Muscle layer of colon (tissue), 2 donors: ENCODE results near the gene TMEM150A.
"Not testable (repeated sequence)": the region's sequence is repeated elsewhere in the genome, so short reads cannot be mapped to it uniquely, and the experiment has no call there.

ENCODE experiments used
- H3K27ac ChIP-seq: one replicate; pipeline ENCODE4 v1.7.0; 2013; ENCODE audit warnings: low read depth, mild to moderate bottlenecking, low read length, moderate library complexity
- H3K27me3 ChIP-seq, 2 donors: one replicate each; pipeline ENCODE4 v1.7.0; 2013; ENCODE audit warnings: low read length in 2 of 2, mild to moderate bottlenecking in 2 of 2; ENCODE audit not compliant: insufficient read depth in 2 of 2, control insufficient read depth in 1 of 2
- H3K36me3 ChIP-seq: one replicate; pipeline ENCODE4 v1.7.0; 2013; ENCODE audit warnings: mild to moderate bottlenecking, low read length; ENCODE audit not compliant: insufficient read depth
- H3K4me1 ChIP-seq: one replicate; pipeline ENCODE4 v1.7.0; 2013; ENCODE audit warnings: mild to moderate bottlenecking, low read length; ENCODE audit not compliant: insufficient read depth
- H3K4me3 ChIP-seq, 2 donors: one replicate each; pipeline ENCODE4 v1.7.0; 2013; ENCODE audit warnings: low read length in 2 of 2, low read depth in 1 of 2, mild to moderate bottlenecking in 1 of 2, moderate library complexity in 1 of 2
- H3K9ac ChIP-seq: one replicate; pipeline ENCODE4 v1.7.0; 2013; ENCODE audit warnings: low read length
- H3K9me3 ChIP-seq: one replicate; pipeline ENCODE4 v1.7.0; 2013; ENCODE audit warnings: mild to moderate bottlenecking, low read length
- donor health status: abdominal sarcoma.
- donor health status: Adenocarcinoma of cecum.

The TMEM150A gene

GRCh38 chr2:85579266-85579935 is 23.1 kb downstream of the TMEM150A start:
- Histone ChIP-seq H3K4me1 (peaks cover 4% of the 10 kb centered on the region), H3K9ac (no peak overlapping the region), H3K9me3 (no peaks in the 10 kb centered on the region), H3K36me3 (no peaks in the 10 kb centered on the region), H3K4me3 (no peak overlapping the region), H3K27me3 (no peaks in the 10 kb centered on the region), H3K27ac (no peak overlapping the region)

GRCh38 chr2:85578243-85579180 is 24.0 kb downstream of the TMEM150A start:
- H3K9me3 ChIP-seq: no peaks in the 10 kb centered on the region
- H3K9ac ChIP-seq: no peak overlapping the region
- no peak overlapping the region for H3K27ac ChIP-seq
- H3K4me1 ChIP-seq: no peaks in the 10 kb centered on the region
- H3K4me3 ChIP-seq: peak overlapping the region in 1 of 2 donors; percentile 14
- H3K36me3 ChIP-seq: no peaks in the 10 kb centered on the region
- H3K27me3 ChIP-seq: no peaks in the 10 kb centered on the region

GRCh38 chr2:85577386-85578242 is 24.9 kb downstream of the TMEM150A start, which contains the start of gene VAMP8:
TSS of gene VAMP8 (plus strand) at chr2:85577586. CDS start at chr2:85577647, 61 bp downstream.
- no peaks in the 10 kb centered on the region for H3K9me3 ChIP-seq
- peak within 1 kb of the TSS; percentile 32 for H3K27ac ChIP-seq
- H3K4me1 ChIP-seq: no peaks in the 10 kb centered on the region
- peak within 1 kb of the TSS; percentile 4 to 14 for H3K4me3 ChIP-seq
- H3K36me3 ChIP-seq: no peaks in the 10 kb centered on the region
- H3K27me3 ChIP-seq: no peaks in the 10 kb centered on the region
- H3K9ac ChIP-seq: no peak within 1 kb of the TSS

GRCh38 chr2:85577063-85577385 is 25.5 kb downstream of the TMEM150A start:
- H3K4me3 ChIP-seq: no peak overlapping the region
- H3K4me1 ChIP-seq: no peaks in the 10 kb centered on the region
- no peak overlapping the region for H3K27ac ChIP-seq
- no peak overlapping the region for H3K9ac ChIP-seq
- no peaks in the 10 kb centered on the region for H3K36me3 ChIP-seq
- H3K9me3 ChIP-seq: no peaks in the 10 kb centered on the region
- H3K27me3 ChIP-seq: no peaks in the 10 kb centered on the region

- Histone ChIP-seq H3K9ac (no peak overlapping the region), H3K9me3 (no peaks in the 10 kb centered on the region), H3K4me3 (no peak overlapping the region), H3K36me3 (no peaks in the 10 kb centered on the region), H3K4me1 (no peaks in the 10 kb centered on the region), H3K27me3 (no peaks in the 10 kb centered on the region), H3K27ac (no peak overlapping the region)
Observed at GRCh38 chr2:85575739-85576138, 26.8 kb downstream of the TMEM150A start.

GRCh38 chr2:85566265-85566664 is 36.2 kb downstream of the TMEM150A start:
- H3K4me1 ChIP-seq: no peaks in the 10 kb centered on the region
- H3K9ac ChIP-seq: no peak overlapping the region
- H3K36me3 ChIP-seq: no peaks in the 10 kb centered on the region
- H3K4me3 ChIP-seq: no peak overlapping the region
- H3K27ac ChIP-seq: no peak overlapping the region
- H3K9me3 ChIP-seq: no peaks in the 10 kb centered on the region
- no peaks in the 10 kb centered on the region for H3K27me3 ChIP-seq

GRCh38 chr2:85564144-85564563 is 38.3 kb downstream of the TMEM150A start:
- H3K36me3 ChIP-seq: peaks cover under 1% of the 10 kb centered on the region
- no peaks in the 10 kb centered on the region for H3K9me3 ChIP-seq
- H3K9ac ChIP-seq: no peak overlapping the region
- H3K27ac ChIP-seq: no peak overlapping the region
- H3K4me3 ChIP-seq: no peak overlapping the region
- peaks cover 11% of the 10 kb centered on the region for H3K4me1 ChIP-seq
- no peaks in the 10 kb centered on the region for H3K27me3 ChIP-seq

GRCh38 chr2:85561280-85562212 is 41.0 kb downstream of the TMEM150A start, which contains the start of gene GGCX:
TSS of gene GGCX (minus strand) at chr2:85561493. CDS start at chr2:85561428, 65 bp downstream.
- peaks cover 5% of the 10 kb centered on the region for H3K36me3 ChIP-seq
- no peaks in the 10 kb centered on the region for H3K9me3 ChIP-seq
- no peaks in the 10 kb centered on the region for H3K27me3 ChIP-seq
- H3K4me3 ChIP-seq: peak within 1 kb of the TSS; percentile 54 to 98
- H3K4me1 ChIP-seq: peaks cover 11% of the 10 kb centered on the region
- peak within 1 kb of the TSS; percentile 80 for H3K9ac ChIP-seq
- H3K27ac ChIP-seq: peak within 1 kb of the TSS; percentile 75

- Histone ChIP-seq H3K9ac (peak overlapping the region; percentile 50), H3K27me3 (no peaks in the 10 kb centered on the region), H3K9me3 (no peaks in the 10 kb centered on the region), H3K27ac (peak overlapping the region; percentile 75), H3K4me1 (peaks cover 11% of the 10 kb centered on the region), H3K36me3 (peaks cover 5% of the 10 kb centered on the region), H3K4me3 (peak overlapping the region; percentile 54 to 98)
Observed at GRCh38 chr2:85560812-85561279, 41.7 kb downstream of the TMEM150A start.

- H3K36me3 ChIP-seq, H3K9me3 ChIP-seq, H3K27me3 ChIP-seq, H3K27ac ChIP-seq: not testable (repeated sequence)
- Histone ChIP-seq H3K4me3 (peak overlapping the region; percentile 54 to 98), H3K9ac (peak overlapping the region; percentile 50), H3K4me1 (peaks cover 11% of the 10 kb centered on the region)
Observed at GRCh38 chr2:85560403-85560726, 42.1 kb downstream of the TMEM150A start.
